GM18499 (cell line): ENCODE data around the gene GPBAR1.
A peak's percentile ranks its signal among the peaks of the same experiment; 100 is the strongest.

Source experiments
- ATAC-seq: cut with Tn5 transposase; IDR thresholded peaks from one replicate; pipeline ENCODE4 v1.9.1; 2021; ENCODE audit warnings: moderate number of reproducible peaks; ENCODE audit not compliant: insufficient read depth, unreplicated experiment

GPBAR1 gene

GRCh38 chr2:218282173-218282991 is 21.6 kb downstream of the GPBAR1 start:
- no peak for ATAC-seq

GRCh38 chr2:218284106-218284811 is 23.4 kb downstream of the GPBAR1 start:
- ATAC-seq: no peak

- ATAC-seq: no peak
Measured at GRCh38 chr2:218285604-218286003, 24.8 kb downstream of the GPBAR1 start.

GRCh38 chr2:218286570-218287459 is 26.0 kb downstream of the GPBAR1 start:
- ATAC-seq: peak; percentile 49

GRCh38 chr2:218289639-218290315 is 29.0 kb downstream of the GPBAR1 start:
- no peak for ATAC-seq

GRCh38 chr2:218290316-218291261 is 29.8 kb downstream of the GPBAR1 start:
- peak; percentile 28 for ATAC-seq

GRCh38 chr2:218291318-218292047 is 30.7 kb downstream of the GPBAR1 start:
- no peak for ATAC-seq

- no peak for ATAC-seq
Measured at GRCh38 chr2:218292048-218293014, 31.5 kb downstream of the GPBAR1 start, which contains the start of gene TMBIM1. TSS of gene TMBIM1 (minus strand) at chr2:218292503. CDS start at chr2:218282141, 10,362 bp downstream.

GRCh38 chr2:218293715-218294429 is 33.1 kb downstream of the GPBAR1 start:
- ATAC-seq: no peak

GRCh38 chr2:218294430-218295022 is 33.7 kb downstream of the GPBAR1 start:
- no peak for ATAC-seq

- no peak for ATAC-seq
Measured at GRCh38 chr2:218295029-218295428, 34.2 kb downstream of the GPBAR1 start.

GRCh38 chr2:218296200-218296599 is 35.4 kb downstream of the GPBAR1 start:
- no peak for ATAC-seq

- no peak for ATAC-seq
Measured at GRCh38 chr2:218296847-218297246, 36.0 kb downstream of the GPBAR1 start.

- no peak for ATAC-seq
Measured at GRCh38 chr2:218298314-218298875, 37.6 kb downstream of the GPBAR1 start.

GRCh38 chr2:218300141-218300540 is 39.3 kb downstream of the GPBAR1 start:
- no peak for ATAC-seq
